ENCODE measurements around the gene NCOA7.
"Not testable (repeated sequence)": the region's sequence is repeated elsewhere in the genome, so short reads cannot be mapped to it uniquely, and the experiment has no call there.

Gene NCOA7

DNA sequence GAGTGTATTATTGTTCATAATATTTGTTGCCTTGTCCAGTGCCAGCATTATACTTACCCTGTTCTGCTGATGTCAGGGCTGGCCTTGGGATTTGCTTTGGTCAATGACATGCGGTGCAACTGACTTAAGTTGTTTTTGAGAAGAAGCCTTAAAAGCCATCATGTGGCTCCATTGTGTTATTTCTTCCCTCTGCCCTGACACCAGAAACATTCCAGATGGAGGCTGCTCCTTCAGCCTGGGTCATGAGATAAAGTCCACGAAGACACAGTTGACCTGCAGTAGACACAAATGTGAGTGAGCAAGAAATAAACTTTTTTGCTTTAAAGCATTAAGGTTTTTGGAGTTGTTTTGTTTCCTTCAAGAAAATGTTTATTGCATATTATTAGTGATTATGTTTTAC lies 158.3 kb downstream of the NCOA7 start:
- no peak for DNase-seq (ENCODE audit: low spot score)

DNA sequence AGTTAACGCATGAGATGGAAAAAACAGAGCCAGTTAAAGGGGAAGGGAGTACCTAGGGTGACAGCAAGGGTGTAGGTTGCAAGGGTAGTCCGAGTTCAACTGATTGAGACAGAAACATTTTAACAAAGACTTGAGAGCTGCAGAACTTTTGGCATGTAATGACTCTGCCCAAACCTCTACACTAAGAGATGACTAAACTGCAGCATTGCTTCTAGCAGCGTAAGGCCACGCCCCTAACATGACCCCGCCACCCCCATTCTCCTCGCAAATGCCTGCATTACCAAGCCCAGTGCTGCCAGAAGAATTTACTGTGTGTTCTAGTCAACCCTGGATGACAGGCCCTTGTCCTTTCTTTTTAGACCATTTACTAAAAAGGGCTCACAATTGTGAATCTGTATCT lies 159.5 kb downstream of the NCOA7 start:
- no peak for DNase-seq (ENCODE audit: low spot score)

DNA sequence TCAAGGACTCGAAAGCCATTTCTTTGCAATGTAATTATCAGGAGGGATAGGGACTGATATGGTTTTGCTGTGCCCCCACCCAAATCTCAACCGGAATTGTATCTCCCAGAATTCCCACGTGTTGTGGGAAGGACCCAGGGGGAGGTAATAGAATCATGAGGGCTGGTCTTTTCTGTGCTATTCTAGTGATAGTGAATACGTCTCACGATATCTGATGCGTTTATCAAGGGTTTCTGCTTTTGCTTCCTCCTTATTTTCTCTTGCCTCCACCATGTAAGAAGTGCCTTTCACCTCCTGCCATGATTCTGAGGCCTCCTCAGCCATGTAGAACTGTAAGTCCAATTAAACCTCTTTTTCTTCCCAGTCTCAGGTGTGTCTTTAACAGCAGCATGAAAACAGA lies 160.0 kb downstream of the NCOA7 start:
- DNase-seq (ENCODE audit: low spot score), result not testable (repeated sequence)

DNA sequence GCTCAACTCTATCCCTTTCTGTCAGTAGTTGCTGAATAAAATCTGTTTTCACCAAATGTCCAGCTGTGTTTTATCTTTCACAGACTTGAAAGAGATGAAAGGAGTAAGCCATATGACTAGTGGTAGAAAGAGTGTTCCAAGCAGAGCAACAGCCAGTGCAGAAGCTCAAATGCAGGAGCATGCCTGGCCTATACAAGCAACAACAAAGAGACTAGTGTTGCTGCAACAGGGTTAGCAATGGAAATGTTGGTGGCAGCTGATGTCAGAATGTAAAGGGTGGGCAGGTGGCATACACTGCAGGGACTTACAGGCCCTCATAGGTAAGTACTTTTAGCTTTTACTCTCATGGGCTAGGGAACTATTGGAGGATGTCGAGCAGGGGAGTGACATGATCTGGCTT lies 160.6 kb downstream of the NCOA7 start:
- DNase-seq (ENCODE audit: low spot score), result no peak

DNA sequence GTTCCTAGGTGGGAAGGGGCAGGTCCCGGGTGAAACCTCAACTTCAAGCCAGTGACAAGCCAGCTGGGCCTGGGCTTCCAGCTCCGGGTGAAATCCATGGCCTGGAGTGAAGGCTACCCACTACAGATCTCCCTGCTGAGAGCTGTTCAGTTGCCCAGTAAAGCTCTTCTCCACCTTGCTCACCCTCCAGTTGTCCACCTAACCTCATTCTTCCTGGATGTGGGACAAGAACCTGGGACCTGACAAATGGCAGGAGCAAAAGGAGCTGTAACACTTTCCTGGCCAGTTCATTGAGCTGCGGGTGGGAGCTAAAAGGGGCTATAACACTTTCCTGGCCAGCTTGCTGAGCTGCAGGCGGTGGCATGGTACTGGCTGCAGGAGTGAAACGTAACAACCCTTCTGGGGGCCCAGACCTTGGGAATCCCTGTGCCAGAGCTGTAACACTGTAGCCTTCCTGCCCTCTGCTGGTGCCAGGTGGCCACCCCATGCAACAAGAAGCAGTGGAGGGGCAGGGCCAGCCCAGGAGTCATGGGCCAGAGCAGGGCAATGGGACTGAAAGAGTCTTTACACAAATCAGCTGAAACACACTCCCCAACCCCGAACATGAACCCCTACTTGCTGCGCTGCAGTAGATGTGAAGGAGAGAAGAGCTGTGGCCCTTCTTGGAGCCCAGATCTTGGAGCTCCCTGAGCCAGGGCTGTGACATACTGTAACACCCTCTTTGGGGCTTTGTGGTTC lies 162.2 kb downstream of the NCOA7 start:
- no peak for DNase-seq (ENCODE audit: low spot score)

DNA sequence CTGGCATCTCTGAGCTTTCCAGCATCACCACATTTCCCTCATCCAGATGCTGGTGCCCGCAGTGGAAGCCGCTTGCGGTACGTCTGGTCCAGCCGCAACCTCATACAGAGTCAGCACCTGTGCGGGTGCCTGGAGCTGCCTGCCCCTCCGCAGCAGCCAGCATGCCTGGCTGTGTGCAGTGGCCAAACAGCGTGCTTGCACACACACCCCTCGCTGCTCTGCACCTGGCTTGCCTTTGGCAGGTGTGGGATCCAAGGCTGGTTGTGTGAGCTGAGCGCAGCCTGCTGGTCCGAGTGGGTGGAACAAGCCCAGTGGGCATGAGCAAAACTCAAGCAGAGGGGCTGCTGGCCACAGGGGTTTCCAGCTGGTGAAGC lies 162.7 kb downstream of the NCOA7 start:
- no peak for DNase-seq (ENCODE audit: low spot score)

DNA sequence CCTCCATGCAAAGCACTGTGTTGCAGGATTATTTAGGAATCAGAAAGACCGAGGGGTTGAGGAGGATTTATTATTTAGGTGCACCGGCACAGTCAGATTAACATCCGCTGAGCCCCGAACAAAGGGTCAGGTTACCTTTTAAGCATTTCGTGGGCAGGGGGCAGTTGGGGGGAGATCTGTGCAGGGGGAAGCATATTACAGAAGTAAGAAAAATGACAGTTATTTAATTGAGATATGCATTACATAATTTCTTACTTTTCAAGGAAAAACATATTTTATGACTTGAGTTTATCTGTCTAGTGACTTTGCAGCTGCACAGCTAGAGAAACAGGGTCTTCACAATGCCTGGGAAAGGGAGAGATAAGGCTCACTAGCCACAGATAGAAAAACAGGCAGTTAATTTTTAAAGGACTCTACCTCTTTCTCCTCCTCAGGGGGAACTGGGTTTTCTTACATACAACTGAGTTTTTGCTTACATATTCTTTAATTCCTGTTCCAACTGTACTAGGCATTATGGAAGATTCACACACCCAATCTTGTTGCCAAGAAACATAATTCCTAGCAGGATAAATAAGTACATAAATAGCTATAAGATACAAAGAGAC lies 164.1 kb downstream of the NCOA7 start:
- DNase-seq (ENCODE audit: low spot score), result no peak

DNA sequence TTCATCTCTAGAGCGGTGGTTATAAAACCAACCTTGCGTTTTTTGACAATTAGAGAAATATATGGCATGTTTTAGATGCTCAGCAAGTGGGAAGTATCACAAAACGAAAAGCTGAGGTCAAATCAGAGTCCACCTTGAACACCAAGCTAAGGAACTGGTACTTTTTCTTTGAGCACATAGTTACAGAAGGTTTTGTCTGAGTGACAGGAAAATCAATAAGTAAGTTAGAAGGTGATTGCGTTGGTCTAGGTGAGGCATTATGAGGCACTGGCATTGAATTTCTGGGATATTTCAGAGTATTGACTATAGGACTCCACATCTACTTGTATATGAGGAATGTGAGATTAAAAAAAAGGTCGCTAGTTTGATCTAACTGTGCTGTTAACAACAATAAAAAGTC lies 165.2 kb downstream of the NCOA7 start:
- DNase-seq (ENCODE audit: low spot score), result no peak

DNA sequence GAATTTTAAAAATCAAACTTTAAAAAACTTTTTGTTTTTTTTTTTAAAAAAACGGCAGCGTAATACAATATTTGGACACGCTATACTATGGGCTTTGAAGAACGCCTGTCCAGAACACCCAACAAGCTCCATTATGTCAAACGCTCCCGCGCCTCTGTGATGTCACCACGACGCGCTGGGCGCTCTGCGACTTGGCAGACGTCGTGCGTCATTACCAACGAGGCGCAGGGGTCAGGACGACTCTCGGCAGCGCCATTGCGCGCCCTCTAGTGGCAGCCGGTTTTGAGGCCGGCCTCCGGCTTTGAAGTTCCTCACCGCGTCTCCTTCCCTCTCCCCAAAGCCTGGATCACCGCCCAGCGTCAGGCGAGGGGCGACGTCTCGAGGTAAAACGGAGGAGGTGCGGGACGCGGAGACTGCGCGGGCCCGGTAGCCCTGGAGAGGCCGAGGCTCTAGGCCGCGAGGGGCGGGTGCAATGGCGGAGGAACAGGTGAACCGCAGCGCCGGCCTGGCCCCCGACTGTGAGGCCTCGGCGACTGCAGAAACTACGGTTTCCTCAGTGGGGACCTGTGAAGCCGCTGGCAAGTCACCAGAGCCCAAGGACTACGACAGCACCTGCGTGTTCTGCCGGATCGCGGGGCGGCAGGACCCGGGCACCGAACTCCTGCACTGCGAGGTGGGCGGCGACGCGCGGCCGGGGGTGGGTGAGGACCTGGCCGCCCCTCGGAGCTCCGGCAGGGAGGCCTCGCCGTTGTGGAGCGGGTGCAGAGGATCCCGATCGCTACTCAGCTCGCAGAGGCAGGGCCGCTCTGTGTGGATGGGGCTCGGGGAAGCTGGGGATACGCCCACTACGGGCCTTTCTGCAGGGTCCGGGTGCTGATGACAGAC lies 166.0 kb downstream of the NCOA7 start, which contains the start of gene HINT3:
TSS of gene HINT3 (plus strand) at position 265 of the 885 bp plus-strand sequence. CDS start at position 473, 208 bp downstream.
- DNase-seq (ENCODE audit: low spot score), result peak; percentile 96

DNA sequence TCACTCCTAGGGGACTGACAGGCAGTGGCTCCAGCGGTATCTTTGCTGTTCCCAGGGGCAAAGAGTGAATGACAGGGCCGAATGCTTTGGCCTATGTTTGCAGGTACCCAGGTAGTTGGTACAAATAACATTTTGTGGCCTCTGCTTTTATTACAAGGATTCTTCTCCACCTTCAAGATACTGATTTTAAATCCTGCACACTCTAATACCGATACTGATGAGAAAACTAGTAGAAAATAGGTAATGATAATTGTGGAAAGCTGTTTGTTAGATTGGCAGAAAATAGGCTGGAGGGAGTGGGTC lies 166.6 kb downstream of the NCOA7 start:
- DNase-seq (ENCODE audit: low spot score), result no peak

DNA sequence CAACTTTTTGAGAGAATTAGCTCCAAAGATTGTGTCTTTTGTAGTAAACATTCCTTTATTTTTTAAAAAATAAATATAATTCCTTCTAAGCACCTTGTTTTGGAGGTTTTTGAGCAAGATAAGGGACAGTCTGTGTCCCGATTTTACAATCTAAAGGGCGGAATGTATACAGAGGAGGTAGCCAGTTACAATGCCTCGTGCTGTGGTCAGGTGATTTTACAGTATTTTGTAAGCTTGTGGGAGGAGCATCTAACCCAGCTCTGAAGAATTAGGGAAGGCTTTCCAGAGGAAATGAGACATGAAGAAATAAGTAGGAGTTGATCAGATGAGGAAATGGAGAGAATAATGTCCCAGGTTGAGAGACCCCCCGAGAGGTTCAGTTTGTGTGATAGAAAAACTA lies 167.1 kb downstream of the NCOA7 start:
- peak; percentile 13 for DNase-seq (ENCODE audit: low spot score)

DNA sequence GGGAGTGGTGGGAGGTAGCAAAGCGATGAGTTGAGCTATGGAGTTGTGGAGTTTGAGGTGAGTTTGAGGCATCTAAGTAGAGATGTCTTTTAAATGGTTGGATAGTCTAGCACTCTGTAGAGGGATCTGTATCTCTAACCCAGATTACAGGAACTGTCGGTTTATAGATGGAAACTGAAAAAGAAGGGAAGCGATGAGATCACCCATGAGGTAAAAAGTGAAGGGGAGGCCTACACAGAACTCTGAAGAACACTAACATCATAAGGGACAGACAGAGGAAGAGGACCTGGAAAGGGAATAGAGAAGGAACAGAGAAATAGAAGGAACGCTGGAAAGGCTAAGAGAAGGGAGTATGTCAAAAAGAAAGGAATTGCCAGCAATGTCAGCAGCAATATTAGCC lies 168.3 kb downstream of the NCOA7 start:
- DNase-seq (ENCODE audit: low spot score), result no peak

DNA sequence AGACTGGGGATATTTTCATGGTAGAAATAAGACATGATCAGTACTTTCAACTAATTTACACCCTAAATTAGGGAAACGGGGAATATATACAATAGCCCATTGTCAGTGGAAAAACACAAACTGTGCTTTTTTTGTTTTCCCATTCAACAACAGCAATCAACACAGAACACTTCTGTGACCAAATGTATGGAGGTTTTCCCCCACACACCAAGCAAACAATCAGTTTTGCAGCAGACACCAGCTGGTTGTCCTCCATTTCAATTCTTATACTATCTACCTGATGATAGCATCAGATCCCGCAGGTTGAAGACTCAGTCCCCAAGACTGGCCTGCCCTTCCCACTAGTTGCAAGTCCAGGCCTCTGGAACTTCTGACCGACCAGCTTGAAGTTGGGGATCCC lies 170.4 kb downstream of the NCOA7 start:
- DNase-seq (ENCODE audit: low spot score), result no peak

DNA sequence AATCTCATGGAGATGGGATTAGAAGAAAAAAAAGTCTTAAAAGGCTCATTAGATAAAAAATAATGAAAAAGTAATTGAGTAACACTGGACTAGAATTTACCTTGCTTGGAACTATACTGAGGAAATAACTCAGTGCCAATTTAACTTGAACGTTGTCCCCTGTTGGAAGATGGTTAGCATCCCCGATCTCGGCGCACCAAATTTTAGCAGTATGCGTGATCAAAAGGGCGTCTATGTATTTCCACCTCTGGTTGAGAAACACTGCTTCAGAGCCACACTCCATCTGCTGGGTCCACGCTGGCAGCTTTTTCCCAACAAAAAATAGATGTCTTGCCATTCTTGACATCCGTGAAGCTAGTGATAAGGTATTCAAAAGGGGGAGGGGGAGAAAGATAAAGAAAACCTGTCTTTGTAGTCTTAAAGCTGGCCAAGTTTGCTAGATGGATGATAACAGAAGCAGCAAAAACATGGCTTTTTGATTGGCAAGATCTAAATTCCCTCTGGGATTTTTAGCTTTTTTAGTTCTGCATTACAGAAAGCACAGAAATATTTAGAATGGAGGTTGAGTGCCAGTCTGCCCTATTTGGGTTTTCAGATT lies 172.2 kb downstream of the NCOA7 start:
- no peak for DNase-seq (ENCODE audit: low spot score)

DNA sequence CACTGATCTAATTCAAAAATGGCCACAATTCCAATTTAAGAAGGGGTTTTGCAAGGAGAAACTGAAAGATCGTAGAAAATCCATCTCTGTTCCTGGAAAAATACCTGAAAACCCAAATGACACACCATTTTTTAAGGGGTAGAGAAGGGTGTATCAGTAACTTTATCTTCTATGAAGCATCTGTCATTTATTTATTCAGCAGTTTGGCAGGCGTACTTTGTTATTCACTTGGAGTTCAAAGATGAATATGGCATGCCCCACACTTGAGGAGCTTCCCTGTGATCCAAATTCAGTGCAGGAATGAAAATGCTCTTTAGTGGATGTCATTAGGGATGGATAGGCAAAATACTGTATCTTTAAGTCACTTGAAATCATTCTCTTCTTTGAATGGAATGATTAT lies 173.1 kb downstream of the NCOA7 start:
- DNase-seq (ENCODE audit: low spot score), result no peak

DNA sequence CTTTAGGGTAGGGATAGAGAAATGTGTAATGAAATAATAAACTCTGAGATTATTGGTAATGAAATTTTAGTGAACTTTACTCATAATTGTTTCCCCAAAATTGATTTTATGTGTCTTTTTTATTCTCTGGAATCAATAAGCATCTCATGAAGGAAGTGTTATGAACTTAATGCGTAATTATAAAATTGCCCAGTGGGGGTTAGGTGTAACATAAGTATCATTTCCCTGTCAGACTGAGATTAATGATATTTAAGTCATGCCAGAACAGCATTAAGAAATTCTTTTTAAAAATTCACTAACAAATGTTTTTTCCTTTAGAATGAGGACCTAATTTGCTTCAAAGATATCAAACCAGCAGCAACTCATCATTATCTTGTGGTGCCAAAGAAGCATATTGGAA lies 175.8 kb downstream of the NCOA7 start:
- no peak for DNase-seq (ENCODE audit: low spot score)

DNA sequence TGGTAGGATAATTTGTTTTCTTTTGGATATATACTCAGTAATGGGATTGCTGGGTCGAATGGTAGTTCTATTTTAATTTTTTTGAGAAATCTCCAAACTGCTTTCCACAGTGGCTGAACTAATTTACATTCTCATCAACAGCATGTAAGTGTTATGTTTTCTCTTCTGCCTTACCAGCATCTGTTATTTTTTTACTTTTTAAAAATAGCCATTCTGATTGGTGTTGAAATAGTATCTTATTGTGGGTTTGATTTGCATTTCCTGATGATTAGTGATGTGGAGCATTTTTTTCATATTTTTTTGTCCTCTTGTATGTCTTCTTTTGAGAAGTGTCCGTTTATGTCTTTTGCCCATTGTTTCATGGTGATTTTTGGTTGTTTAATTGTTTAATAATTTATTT lies 177.7 kb downstream of the NCOA7 start:
- no peak for DNase-seq (ENCODE audit: low spot score)

DNA sequence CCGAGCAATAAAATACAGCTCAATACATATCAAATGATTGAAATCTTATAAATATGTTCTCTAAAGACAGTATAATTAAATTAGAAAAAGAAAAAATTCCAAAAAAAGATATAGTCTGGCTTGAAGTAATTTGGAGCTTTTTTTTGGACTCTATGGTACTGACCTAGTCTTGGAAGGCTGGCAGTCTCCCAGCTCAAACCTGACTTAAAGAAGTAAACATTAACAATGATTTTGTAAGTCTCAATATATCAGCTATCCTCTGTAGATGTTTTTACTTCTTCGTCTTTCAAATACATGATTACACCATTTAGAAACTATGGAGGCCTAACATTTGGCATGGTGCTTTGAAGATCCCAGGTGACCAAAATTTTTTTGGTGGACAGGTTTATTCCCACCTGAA lies 180.0 kb downstream of the NCOA7 start:
- DNase-seq (ENCODE audit: low spot score), result no peak

DNA sequence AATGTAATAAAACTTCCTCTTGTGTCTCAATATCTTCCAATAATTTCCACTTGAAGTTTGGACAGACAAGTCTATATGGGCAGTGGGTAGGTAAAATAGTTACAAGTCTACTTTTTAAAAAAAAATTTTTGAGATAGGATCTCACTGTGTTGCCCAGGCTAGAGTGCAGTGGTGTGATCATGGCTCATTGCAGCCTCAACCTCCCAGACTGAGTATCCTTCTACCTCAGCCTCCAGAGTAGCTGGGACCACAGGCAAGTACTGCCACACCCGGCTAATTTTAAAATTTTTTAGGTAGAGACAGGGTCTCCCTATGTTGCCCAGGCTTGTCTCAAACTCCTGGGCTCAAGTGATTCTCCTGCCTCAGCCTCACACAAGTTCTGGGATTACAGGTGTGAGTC lies 181.7 kb downstream of the NCOA7 start:
- not testable (repeated sequence) for DNase-seq (ENCODE audit: low spot score)

DNA sequence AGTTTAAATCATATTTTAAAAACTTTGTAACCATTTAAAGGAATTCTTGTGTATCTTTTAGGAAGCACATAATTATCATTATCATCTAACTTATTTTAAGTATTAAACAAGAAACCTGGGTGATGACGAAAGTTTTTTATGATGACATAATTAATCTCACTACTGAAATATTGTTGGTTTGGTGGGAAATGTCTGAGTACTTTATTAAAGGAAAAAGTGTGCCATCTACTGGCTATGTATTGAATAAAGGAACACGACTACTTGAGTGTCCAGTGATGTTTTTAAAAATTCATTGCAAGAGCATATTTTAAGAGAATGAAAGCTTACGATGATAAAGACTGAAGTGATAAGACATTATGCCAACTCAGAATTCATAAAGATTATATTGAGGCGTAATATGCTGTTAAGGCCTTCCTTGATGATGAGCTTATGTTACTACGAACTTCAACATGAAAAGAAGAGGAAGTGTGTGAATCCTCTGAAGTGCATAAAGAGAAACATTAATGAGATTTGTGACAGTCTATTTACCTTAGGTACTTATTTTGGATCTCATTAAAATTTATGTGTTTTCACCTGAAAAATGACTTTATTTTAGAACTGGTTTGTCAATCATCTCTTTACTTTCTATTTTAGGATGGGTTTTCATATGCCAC lies 183.6 kb downstream of the NCOA7 start:
- DNase-seq (ENCODE audit: low spot score), result peak; percentile 55

DNA sequence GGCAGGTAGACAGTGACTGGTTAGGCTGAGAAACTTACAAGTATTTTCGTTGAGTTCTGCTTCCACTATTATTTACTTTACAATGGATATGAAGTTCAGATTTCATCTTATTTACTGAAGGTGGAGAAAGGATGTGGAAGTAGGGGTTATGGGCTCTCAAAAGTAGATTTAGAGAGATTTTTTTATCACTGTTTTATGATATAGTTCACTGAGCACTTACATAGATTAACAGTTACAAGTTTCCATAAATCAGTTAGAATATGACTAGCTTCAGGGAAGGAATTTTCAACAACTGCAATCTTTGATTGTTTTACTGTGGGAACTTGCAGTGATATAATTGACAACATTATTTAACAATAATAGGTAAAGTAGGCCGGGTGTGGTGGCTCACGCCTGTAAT lies 188.3 kb downstream of the NCOA7 start:
- no peak for DNase-seq (ENCODE audit: low spot score)

Measured in CD4-positive, alpha-beta T cell treated with Interleukin-15 for 4 hours (primary cell).